Tibial nerve (tissue), 3 donors: ENCODE data around the gene SMYD1.

Experiments
- POLR2A ChIP-seq, 2 donors: fragments of 450-650 bp; IDR thresholded peaks; one replicate each; pipeline ENCODE4 v1.6.1; 2017; ENCODE audit warnings: antibody characterized with exemption in 2 of 2, mild to moderate bottlenecking in 2 of 2, moderate library complexity in 2 of 2
- TF ChIP-seq, protein P1 (sequence below), 5 experiments: fragments of 200-600 bp in 3 of 5; fragments of 450-650 bp in 2 of 5; sonication (generic) in 3 of 5; IDR thresholded peaks; one replicate each; pipeline ENCODE4 v1.5.1; 2016 to 2019; ENCODE audit warnings: antibody characterized with exemption in 5 of 5, mild to moderate bottlenecking in 3 of 5, moderate library complexity in 2 of 5

DNA sequence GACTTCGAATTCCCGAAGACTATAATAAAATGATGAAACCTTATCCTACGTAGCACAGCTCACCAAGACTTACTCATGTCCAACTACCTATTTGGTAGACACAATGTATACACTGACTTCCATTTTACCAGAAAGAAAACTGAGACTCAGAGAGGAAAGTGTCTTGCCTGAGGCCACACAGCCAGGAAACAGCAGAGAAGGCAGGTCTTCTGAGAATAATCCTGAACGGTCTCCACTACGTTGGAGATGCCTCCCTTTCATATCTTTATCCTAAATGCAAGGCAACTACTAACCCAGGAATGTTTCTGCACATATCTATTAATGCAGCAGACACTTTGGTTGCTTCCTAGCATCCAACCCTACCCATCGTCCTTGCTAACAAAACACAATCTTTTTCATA is 72.2 kb downstream of the SMYD1 start:
- TF ChIP-seq, protein P1, sequence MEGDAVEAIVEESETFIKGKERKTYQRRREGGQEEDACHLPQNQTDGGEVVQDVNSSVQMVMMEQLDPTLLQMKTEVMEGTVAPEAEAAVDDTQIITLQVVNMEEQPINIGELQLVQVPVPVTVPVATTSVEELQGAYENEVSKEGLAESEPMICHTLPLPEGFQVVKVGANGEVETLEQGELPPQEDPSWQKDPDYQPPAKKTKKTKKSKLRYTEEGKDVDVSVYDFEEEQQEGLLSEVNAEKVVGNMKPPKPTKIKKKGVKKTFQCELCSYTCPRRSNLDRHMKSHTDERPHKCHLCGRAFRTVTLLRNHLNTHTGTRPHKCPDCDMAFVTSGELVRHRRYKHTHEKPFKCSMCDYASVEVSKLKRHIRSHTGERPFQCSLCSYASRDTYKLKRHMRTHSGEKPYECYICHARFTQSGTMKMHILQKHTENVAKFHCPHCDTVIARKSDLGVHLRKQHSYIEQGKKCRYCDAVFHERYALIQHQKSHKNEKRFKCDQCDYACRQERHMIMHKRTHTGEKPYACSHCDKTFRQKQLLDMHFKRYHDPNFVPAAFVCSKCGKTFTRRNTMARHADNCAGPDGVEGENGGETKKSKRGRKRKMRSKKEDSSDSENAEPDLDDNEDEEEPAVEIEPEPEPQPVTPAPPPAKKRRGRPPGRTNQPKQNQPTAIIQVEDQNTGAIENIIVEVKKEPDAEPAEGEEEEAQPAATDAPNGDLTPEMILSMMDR (IDR thresholded peaks at IDR 0.05) = no peak
- no peak for TF ChIP-seq POLR2A (IDR thresholded peaks at IDR 0.05)
